Measurements from ENCODE around the gene SMOC2. TPM values are rescaled to one million over a fixed set of nuclear protein-coding genes. Genes with fewer than 3 reads are reported as not detected.

Gene SMOC2
- polyA plus RNA-seq, 1 of the 3 experiments (the other 2 are of a cell fraction), result not detected

- no peaks in the 10 kb centered on the region for H3F3A ChIP-seq (replicated peaks; ENCODE audit: insufficient read depth)
- no peaks in the 10 kb centered on the region for H3K9me3 ChIP-seq
- H3K4me2 ChIP-seq, result no peak overlapping the region
- H3K27me3 ChIP-seq (ENCODE audit: insufficient read depth), result no peaks in the 10 kb centered on the region
- 80% methylated on average over 15 of the region's 28 CpGs for WGBS (ENCODE audit: low lambda C conversion rate)
- no peak overlapping the region for H3K27ac ChIP-seq (ENCODE audit: low read depth in 2 of 2, low read length in 1 of 2)
- H2AFZ ChIP-seq (ENCODE audit: low read depth), result no peak overlapping the region
- no peaks in the 10 kb centered on the region for H3K9me2 ChIP-seq
- no peak for DNase-seq
- TF ChIP-seq RAD21 (IDR thresholded peaks at IDR 0.05; ENCODE audit: low read length) (no peak), USF1 (IDR thresholded peaks at IDR 0.05; ENCODE audit: borderline replicate concordance, low read depth) (no peak), FOXJ3 (CRISPR knock-in tag; IDR thresholded peaks at IDR 0.05) (no peak), NFIC (IDR thresholded peaks at IDR 0.05; ENCODE audit: borderline replicate concordance) (no peak), CHD2 (IDR thresholded peaks at IDR 0.05; ENCODE audit: low read length, partially characterized antibody) (no peak), JUND (IDR thresholded peaks at IDR 0.05) (no peak), MAX (IDR thresholded peaks at IDR 0.05; ENCODE audit: low read depth) (no peak), EP300 (IDR thresholded peaks at IDR 0.05; ENCODE audit: borderline replicate concordance in 1 of 2, low read depth in 1 of 2, low read length in 1 of 2) (no peak), RFX5 (IDR thresholded peaks at IDR 0.05; ENCODE audit: low read length) (no peak), EZH2phosphoT487 (IDR thresholded peaks at IDR 0.05; ENCODE audit: borderline replicate concordance, low read depth) (no peak), REST (IDR thresholded peaks at IDR 0.05; ENCODE audit: low read depth, low read length) (no peak), GATA2 (CRISPR knock-in tag; IDR thresholded peaks at IDR 0.05) (no peak), FOSL2 (IDR thresholded peaks at IDR 0.05; ENCODE audit: borderline replicate concordance, low read depth) (no peak), FOXM1 (IDR thresholded peaks at IDR 0.05; ENCODE audit: low read depth) (no peak), ELF1 (IDR thresholded peaks at IDR 0.05) (no peak), YY1 (IDR thresholded peaks at IDR 0.05; ENCODE audit: low read depth) (no peak), RXRA (IDR thresholded peaks at IDR 0.05; ENCODE audit: borderline replicate concordance, low read depth) (no peak), GABPA (IDR thresholded peaks at IDR 0.05; ENCODE audit: low read depth) (no peak)
- no peaks in the 10 kb centered on the region for H4K20me1 ChIP-seq (ENCODE audit: insufficient read depth)
- H3K79me2 ChIP-seq (ENCODE audit: insufficient read depth), result no peaks in the 10 kb centered on the region
- H3K4me3 ChIP-seq (ENCODE audit: low read depth in 2 of 2, low read length in 1 of 2), result no peak overlapping the region
- CTCF ChIA-PET, result no interaction called here
- POLR2A ChIA-PET, result no interaction called here
- no peaks in the 10 kb centered on the region for H3K4me1 ChIP-seq (ENCODE audit: control insufficient read depth in 1 of 2, insufficient read depth in 2 of 2, low read depth in 1 of 2, low read length in 1 of 2)
- H3K9ac ChIP-seq, result no peak overlapping the region
- H3K36me3 ChIP-seq (replicated peaks in 1 of 2; ENCODE audit: control insufficient read depth in 1 of 2, insufficient read depth in 2 of 2, low read length in 1 of 2), result no peaks in the 10 kb centered on the region
Measured at GRCh38 chr6:168411793-168412192, 29.2 kb upstream of the SMOC2 start.
